Activated CD8-positive, alpha-beta memory T cell treated with anti-CD3 and anti-CD28 coated beads, Interleukin-2, amount 10 ng/mL, durations not matched to agents 7 days and 5 days (primary cell): ENCODE measurements around the gene ACIN1. TPM values are rescaled to one million over a fixed set of nuclear protein-coding genes. Genes with fewer than 3 reads are reported as not detected.

Source experiments
- ATAC-seq: fragments of 150-1000 bp; cut with Tn5 transposase; one replicate; pipeline ENCODE4 v1.10.0; 2021; ENCODE audit warnings: moderate library complexity
- CTCF ChIA-PET: fragments of 350-600 bp; sonication (Branson Sonifier 250); formaldehyde crosslinking; loops from one replicate; lab custom pipeline; 2021; ENCODE audit warnings: antibody characterized with exemption; lab: Charles Lee
- DNase-seq: peaks from one replicate; pipeline ENCODE4 v3.0.0-alpha.2; 2020
- H3K27ac Mint-ChIP-seq: one replicate; pipeline ENCODE4 v1.8.0; 2021; ENCODE audit warnings: mild to moderate bottlenecking, mixed read lengths
- H3K27me3 Mint-ChIP-seq: one replicate; pipeline ENCODE4 v1.8.0; 2021; ENCODE audit warnings: mixed read lengths
- H3K36me3 Mint-ChIP-seq: one replicate; pipeline ENCODE4 v1.8.0; 2021; ENCODE audit warnings: mild to moderate bottlenecking, mixed read lengths
- H3K4me1 Mint-ChIP-seq: one replicate; pipeline ENCODE4 v1.8.0; 2021; ENCODE audit warnings: mixed read lengths
- H3K4me3 Mint-ChIP-seq: one replicate; pipeline ENCODE4 v1.8.0; 2021; ENCODE audit warnings: mild to moderate bottlenecking, moderate library complexity, mixed read lengths
- H3K9me3 Mint-ChIP-seq: one replicate; pipeline ENCODE4 v1.8.0; 2022; ENCODE audit warnings: low read depth, mixed read lengths
- total RNA-seq, 2 experiments: library from RNA; stranded (reverse); gene quantifications; one replicate each; pipeline ENCODE4 v1.2.3, GENCODE V29; 2021

Gene ACIN1
- total RNA-seq, 2 experiments from 2014 or later: 172 to 204 TPM

DNA sequence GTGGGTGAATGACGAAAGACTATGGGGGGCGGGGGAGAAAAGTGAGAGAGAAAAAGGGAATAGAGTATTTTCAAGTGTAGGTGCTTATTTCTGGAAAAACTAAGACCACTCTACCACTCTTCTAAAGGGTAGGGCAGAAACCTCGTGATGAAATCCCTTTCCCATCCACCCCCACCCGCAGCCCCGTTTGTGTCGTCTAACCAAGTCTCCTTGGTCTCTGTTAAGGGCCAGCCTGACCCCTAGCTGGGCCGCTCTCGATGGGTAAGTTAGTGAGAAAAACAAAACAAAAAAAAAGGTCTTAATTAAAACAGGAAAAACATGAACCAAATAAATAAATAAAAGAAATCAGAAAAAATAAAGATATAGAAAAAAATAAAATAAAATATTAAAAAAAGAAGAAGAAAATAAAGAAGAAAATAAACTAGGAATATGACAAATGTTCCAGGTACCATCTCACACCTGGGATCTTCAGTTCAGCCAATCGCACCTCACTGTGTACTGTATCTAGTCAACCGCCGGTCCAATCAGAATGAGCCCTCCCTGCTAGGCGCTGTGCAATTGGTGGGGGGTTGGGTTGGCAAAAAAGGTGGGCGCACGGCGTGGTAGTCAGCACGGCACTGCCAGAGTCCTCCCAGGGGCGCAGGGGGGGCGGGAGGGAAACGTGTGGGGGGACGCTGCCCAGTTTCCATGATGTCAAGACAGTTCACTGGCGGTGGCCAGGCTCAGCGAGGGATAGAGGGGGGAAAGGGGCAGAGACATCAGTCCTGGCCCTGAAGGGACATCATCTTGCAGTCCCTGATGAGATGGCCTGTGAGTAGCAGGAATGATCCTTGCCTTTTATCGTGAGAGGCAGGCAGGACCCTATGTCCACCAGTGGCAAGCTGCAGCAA lies 27.8 kb downstream of the ACIN1 start:
- CTCF ChIA-PET: interaction anchor here (0.7 to 19.1 kb wide), 7 partner anchors 8 to 94 kb away, joined by 3 to 867 read pairs (median 51); partner anchors contain the start of genes ACIN1, AJUBA, C14orf119 and CDH24
- Mint-ChIP-seq H3K27me3 (no peaks in the 10 kb centered on the region), H3K4me3 (no peak overlapping the region), H3K9me3 (no peaks in the 10 kb centered on the region), H3K4me1 (peaks cover 31% of the 10 kb centered on the region), H3K36me3 (peaks cover 55% of the 10 kb centered on the region), H3K27ac (no peak overlapping the region)
- ATAC-seq (no peak), DNase-seq (peak; percentile 21)

GRCh38 chr14:23066368-23066767 lies 28.6 kb downstream of the ACIN1 start:
- no peak overlapping the region for H3K27ac Mint-ChIP-seq

GRCh38 chr14:23063601-23064000 lies 31.3 kb downstream of the ACIN1 start:
- ATAC-seq (no peak), DNase-seq (no peak)
- Mint-ChIP-seq H3K27me3 (no peaks in the 10 kb centered on the region), H3K4me3 (no peak overlapping the region), H3K27ac (peak overlapping the region; percentile 23), H3K9me3 (no peaks in the 10 kb centered on the region), H3K36me3 (peaks cover 54% of the 10 kb centered on the region), H3K4me1 (peaks cover 9% of the 10 kb centered on the region)
- CTCF ChIA-PET: interaction anchor here (1.1 to 19.1 kb wide), 2 partner anchors 13 to 72 kb away, joined by 4 to 867 read pairs; partner anchors contain the start of gene AJUBA

More at GRCh38 chr14:23066368-23066767, 28.6 kb downstream of the ACIN1 start:
- no peaks in the 10 kb centered on the region for H3K9me3 Mint-ChIP-seq
- no peak for ATAC-seq
- peaks cover 25% of the 10 kb centered on the region for H3K4me1 Mint-ChIP-seq
- H3K4me3 Mint-ChIP-seq: no peak overlapping the region
- DNase-seq: peak; percentile 11
- CTCF ChIA-PET: interaction anchor here (0.7 to 19.1 kb wide), 4 partner anchors 7 to 93 kb away, joined by 3 to 867 read pairs (median 29); partner anchors contain the start of genes AJUBA and CDH24
- H3K36me3 Mint-ChIP-seq: peaks cover 54% of the 10 kb centered on the region
- no peaks in the 10 kb centered on the region for H3K27me3 Mint-ChIP-seq

- peaks cover 9% of the 10 kb centered on the region for H3K4me1 Mint-ChIP-seq
- ATAC-seq: no peak
- H3K27ac Mint-ChIP-seq: no peak overlapping the region
- peaks cover 46% of the 10 kb centered on the region for H3K36me3 Mint-ChIP-seq
- DNase-seq: no peak
- peaks cover under 1% of the 10 kb centered on the region for H3K27me3 Mint-ChIP-seq
- no peak overlapping the region for H3K4me3 Mint-ChIP-seq
- CTCF ChIA-PET: interaction anchor here (0.7 to 19.1 kb wide), 8 partner anchors 9 to 90 kb away, joined by 3 to 867 read pairs (median 8); partner anchors contain the start of gene AJUBA
- no peaks in the 10 kb centered on the region for H3K9me3 Mint-ChIP-seq
Observed at GRCh38 chr14:23062002-23062401, 32.9 kb downstream of the ACIN1 start.

DNA sequence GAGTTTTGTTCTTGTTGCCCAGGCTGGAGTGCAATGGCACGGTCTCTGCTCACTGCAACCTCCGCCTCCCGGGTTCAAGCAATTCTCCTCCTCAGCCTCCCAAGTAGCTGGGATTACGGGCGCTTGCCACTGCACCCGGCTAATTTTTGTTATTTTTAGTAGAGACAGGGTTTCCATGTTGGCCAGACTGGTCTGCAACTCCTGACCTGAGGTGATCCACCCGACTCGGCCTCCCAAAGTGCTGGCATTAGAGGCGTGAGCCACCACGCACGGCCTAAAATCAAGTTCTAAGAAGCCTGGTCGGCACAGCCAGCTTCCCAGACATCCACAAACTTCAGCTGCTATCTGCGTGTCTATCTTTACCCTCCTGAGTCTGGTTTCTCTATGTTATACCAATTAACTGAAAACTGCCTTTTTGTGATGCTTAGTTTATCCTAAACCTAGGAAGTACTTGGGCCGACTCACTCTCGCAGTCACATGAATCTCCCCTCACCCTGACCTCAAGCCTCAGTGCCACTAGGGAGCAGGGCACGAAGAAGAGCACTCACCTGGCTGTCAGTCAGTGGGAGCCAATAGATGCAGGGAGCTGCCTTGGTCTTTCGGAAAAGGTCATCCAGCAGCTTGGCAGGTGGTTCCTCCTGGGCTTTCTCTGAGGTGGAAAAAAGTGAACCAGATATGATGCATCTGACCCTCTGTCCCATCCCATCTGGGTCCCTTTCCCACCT lies 34.2 kb downstream of the ACIN1 start:
- CTCF ChIA-PET: interaction anchor here (0.8 to 19.1 kb wide), 10 partner anchors 7 to 242 kb away, joined by 3 to 867 read pairs (median 15); partner anchors contain the start of genes ACIN1, AJUBA, C14orf119 and PPP1R3E
- Mint-ChIP-seq H3K4me1 (peaks cover 18% of the 10 kb centered on the region), H3K9me3 (no peaks in the 10 kb centered on the region)

DNA sequence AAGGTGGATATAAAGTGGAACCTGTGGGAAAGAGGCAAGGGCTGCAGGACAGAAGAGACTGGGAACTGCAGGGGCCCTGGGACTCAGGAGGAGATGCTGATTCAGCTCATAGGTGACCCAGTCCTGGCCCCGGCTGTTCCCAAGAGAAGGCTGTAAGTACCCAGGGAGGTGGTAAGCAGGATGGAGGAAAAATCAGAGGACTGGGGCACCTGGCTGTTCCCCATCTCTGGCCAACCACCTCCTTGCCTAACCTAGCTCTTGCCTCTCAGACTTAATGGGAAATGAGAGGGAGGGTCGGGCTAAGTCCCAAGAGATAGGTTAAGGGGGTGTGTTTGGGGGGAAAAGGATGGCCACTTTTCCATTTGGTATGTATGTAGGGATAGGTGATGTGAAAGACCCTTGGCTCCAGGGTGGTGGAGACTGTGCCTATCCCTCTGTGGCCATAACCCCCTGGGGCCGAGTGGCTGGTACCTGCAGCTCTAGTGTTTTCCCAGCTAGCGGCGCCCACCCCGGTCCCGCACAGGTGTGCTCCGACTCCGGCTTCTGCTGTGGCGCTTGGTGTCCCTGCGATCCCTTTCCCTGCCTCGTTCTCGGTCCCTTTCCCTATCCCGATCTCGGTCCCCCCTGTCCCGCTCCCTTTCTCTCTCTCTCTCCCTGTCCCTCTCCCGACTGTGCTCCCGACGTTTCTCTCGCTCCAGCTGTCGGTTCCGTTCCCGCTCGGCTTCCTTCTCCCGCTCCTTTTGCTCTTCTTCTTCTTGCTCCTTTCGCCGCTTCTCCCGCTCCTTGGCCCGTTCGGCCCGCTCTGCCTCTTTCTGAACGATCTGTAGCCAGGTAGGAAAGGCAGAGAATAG lies 36.1 kb downstream of the ACIN1 start:
- peaks cover 16% of the 10 kb centered on the region for H3K4me1 Mint-ChIP-seq
- H3K36me3 Mint-ChIP-seq: peaks cover 25% of the 10 kb centered on the region
- H3K27me3 Mint-ChIP-seq: peaks cover 8% of the 10 kb centered on the region
- DNase-seq: no peak
- H3K4me3 Mint-ChIP-seq: no peak overlapping the region
- no peak overlapping the region for H3K27ac Mint-ChIP-seq
- ATAC-seq: no peak
- CTCF ChIA-PET: interaction anchor here (0.6 to 19.1 kb wide), 41 partner anchors 9 to 497 kb away, joined by 3 to 867 read pairs (median 6); partner anchors contain the start of genes ACIN1, AJUBA, C14orf119 and HAUS4
- H3K9me3 Mint-ChIP-seq: no peaks in the 10 kb centered on the region

More for the DNA sequence above, 34.2 kb downstream of the ACIN1 start:
- H3K27me3 Mint-ChIP-seq: peaks cover 8% of the 10 kb centered on the region
- peaks cover 37% of the 10 kb centered on the region for H3K36me3 Mint-ChIP-seq
- no peak for DNase-seq
- ATAC-seq: no peak
- H3K27ac Mint-ChIP-seq: no peak overlapping the region
- H3K4me3 Mint-ChIP-seq: no peak overlapping the region

DNA sequence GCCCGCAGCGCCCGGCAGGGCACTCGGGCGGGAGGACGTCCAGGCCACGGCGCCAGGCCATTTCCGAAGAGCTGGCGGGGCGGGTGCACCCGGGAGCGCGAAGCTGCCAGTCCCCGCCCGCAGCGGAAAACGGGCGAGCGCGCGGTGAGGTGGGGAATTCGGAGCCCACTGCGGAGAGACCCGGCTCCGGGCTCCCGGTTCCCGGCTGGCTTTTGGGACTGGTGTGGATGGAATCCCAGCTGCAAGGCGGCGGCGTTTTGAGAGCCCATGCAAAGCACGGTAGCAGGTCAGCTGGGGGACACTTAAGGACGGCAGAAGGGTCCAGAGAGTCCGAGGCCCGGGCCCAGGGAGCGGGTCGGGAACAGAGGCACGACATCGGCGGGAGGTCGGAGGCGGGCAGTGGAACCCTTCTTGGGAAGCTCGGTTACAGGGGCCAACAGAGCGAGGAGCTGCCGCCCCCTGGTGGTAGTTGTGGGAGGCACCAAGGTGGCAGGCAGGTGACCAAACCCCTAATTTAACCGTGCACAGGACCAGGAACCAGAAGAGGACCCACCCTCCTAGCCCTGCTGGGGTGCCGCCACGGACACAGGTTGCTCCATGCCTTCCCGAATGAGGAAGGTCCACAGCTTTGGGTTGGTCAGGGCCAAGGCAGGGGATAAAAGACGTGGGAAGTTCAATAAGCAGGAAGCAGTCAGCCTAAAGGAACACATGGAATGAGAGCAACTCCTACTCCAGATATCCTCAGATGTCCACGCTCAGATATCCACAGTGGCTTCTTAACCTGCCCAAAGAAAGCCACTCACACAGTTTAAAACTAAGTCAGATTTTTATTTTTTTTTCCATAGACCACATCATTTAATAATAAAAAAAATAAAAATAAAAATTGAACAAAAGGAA lies 36.9 kb downstream of the ACIN1 start:
- H3K4me1 Mint-ChIP-seq: peaks cover 16% of the 10 kb centered on the region
- peaks cover 8% of the 10 kb centered on the region for H3K27me3 Mint-ChIP-seq
- no peak overlapping the region for H3K27ac Mint-ChIP-seq
- ATAC-seq: peak; percentile 77
- H3K9me3 Mint-ChIP-seq: no peaks in the 10 kb centered on the region
- peak; percentile 92 for DNase-seq
- CTCF ChIA-PET: interaction anchor here (0.8 to 19.1 kb wide), 44 partner anchors 10 to 498 kb away, joined by 3 to 867 read pairs (median 6); partner anchors contain the start of genes ACIN1, AJUBA, C14orf119 and HAUS4
- peaks cover 20% of the 10 kb centered on the region for H3K36me3 Mint-ChIP-seq
- H3K4me3 Mint-ChIP-seq: peak overlapping the region; percentile 77

- Mint-ChIP-seq H3K27me3 (peaks cover 8% of the 10 kb centered on the region), H3K9me3 (no peaks in the 10 kb centered on the region), H3K27ac (peak within 1 kb of the TSS; percentile 43), H3K36me3 (peaks cover 12% of the 10 kb centered on the region), H3K4me1 (peaks cover 16% of the 10 kb centered on the region), H3K4me3 (peak within 1 kb of the TSS; percentile 77)
- DNase-seq (peak; percentile 81), ATAC-seq (peak; percentile 82)
- CTCF ChIA-PET: interaction anchor here (0.8 to 19.1 kb wide), 53 partner anchors 10 to 497 kb away, joined by 3 to 867 read pairs (median 5); partner anchors contain the start of genes ACIN1, AJUBA, C14orf119 and HAUS4
Observed at GRCh38 chr14:23056956-23057756, 37.8 kb downstream of the ACIN1 start, which contains the start of gene CDH24. CDH24 (minus strand) TSS chr14:23057520; CDS start chr14:23055733, 1,787 bp downstream.

DNA sequence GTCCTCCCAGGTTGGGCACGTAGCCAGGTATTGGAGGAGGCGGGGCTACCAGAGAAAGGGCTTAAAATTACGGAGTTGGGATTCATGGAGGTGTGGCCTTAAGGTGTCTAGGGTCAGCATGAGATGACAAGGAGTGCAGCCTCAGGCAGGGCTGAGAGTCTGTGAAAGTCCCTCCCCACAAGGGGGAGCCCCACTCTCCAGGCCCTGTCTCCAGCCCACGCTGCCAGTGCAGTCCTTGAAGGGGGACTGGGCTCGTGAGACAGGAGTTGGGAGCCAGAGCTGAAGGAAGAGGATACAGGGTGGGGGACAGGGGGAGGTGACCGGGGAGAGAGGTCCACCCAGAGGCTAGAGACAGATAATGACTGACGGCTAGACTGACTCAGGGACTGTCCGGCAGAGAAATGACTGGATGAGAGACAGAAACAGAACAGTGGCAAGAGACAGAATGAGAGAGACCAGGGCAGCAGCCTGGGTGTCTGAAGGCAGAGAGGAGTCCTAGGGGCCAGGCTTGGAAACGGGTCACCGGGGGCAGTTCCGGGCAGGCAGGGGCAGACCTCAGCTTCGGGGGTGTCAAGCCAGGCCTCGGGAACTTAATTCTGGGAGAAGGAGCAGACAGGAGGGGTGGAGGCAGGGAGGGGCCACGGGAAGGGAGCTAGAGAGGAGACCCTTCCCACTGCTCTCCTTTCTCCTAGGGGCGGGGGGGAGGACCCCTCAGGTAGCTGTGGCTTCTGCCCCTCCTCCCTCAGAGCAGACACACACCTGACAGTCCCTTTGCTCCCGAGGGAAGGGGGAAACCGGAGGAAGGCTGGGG lies 38.6 kb downstream of the ACIN1 start:
- DNase-seq: peak; percentile 79
- no peaks in the 10 kb centered on the region for H3K9me3 Mint-ChIP-seq
- CTCF ChIA-PET: interaction anchor here (0.8 to 19.1 kb wide), 19 partner anchors 10 to 486 kb away, joined by 3 to 867 read pairs (median 5); partner anchors contain the start of genes AJUBA and PSMB11
- peak overlapping the region; percentile 67 for H3K4me3 Mint-ChIP-seq
- ATAC-seq: peak; percentile 64
- H3K4me1 Mint-ChIP-seq: peaks cover 16% of the 10 kb centered on the region
- H3K27ac Mint-ChIP-seq: no peak overlapping the region
- H3K36me3 Mint-ChIP-seq: peaks cover 11% of the 10 kb centered on the region
- H3K27me3 Mint-ChIP-seq: peaks cover 8% of the 10 kb centered on the region

GRCh38 chr14:23055621-23056144 lies 39.3 kb downstream of the ACIN1 start:
- ATAC-seq (no peak), DNase-seq (no peak)
- Mint-ChIP-seq H3K27me3 (peaks cover 8% of the 10 kb centered on the region), H3K27ac (no peak overlapping the region), H3K9me3 (no peaks in the 10 kb centered on the region), H3K4me3 (no peak overlapping the region), H3K36me3 (peaks cover 5% of the 10 kb centered on the region), H3K4me1 (peaks cover 16% of the 10 kb centered on the region)
- CTCF ChIA-PET: interaction anchor here (0.6 to 19.1 kb wide), 19 partner anchors 13 to 486 kb away, joined by 3 to 867 read pairs (median 5); partner anchors contain the start of genes AJUBA and PSMB11
